CD4-positive, alpha-beta T cell (primary cell): ENCODE results near the gene MMP23B. TPM values are rescaled to one million over a fixed set of nuclear protein-coding genes. Genes with fewer than 3 reads are reported as not detected.
A peak's percentile ranks its signal among the peaks of the same experiment; 100 is the strongest.
"Not testable (repeated sequence)": the region's sequence is repeated elsewhere in the genome, so short reads cannot be mapped to it uniquely, and the experiment has no call there.

Experiments
- ATAC-seq: fragments of 200-7000 bp; cut with Tn5 transposase; one replicate; pipeline ENCODE4 v1.10.0; 2022; ENCODE audit warnings: mild to moderate bottlenecking; ENCODE audit not compliant: poor library complexity
- CTCF ChIA-PET: fragments of 350-600 bp; sonication (Branson Sonifier 250); formaldehyde crosslinking; loops from one replicate; lab custom pipeline; 2021; ENCODE audit warnings: antibody characterized with exemption, inconsistent platforms; lab: Charles Lee
- POLR2A ChIA-PET: fragments of 350-600 bp; sonication (Branson Sonifier 250); formaldehyde crosslinking; loops from one replicate; lab custom pipeline; 2021; ENCODE audit warnings: antibody characterized with exemption, inconsistent platforms; lab: Charles Lee
- DNase-seq, 14 experiments: peaks; one replicate each; pipeline ENCODE4 v3.0.0-alpha.2; 2013 to 2020; ENCODE audit warnings: mixed read lengths in 2 of 14
- H3K27ac ChIP-seq, 2 donors: one replicate each; pipeline versions ENCODE4 v1.5.1 to v1.7.0; 2013; ENCODE audit warnings: low read length in 2 of 2, low read depth in 1 of 2, mild to moderate bottlenecking in 1 of 2
- H3K27me3 ChIP-seq, 2 experiments: 1 replicate in 1 of 2; 2 replicates in 1 of 2; pipeline versions ENCODE4 v1.6.1 to v1.7.0; 2013; ENCODE audit warnings: low read length in 2 of 2, control low read depth in 1 of 2, mild to moderate bottlenecking in 1 of 2, moderate library complexity in 1 of 2; ENCODE audit not compliant: insufficient read depth in 2 of 2, control insufficient read depth in 1 of 2
- H3K36me3 ChIP-seq: one replicate; pipeline ENCODE4 v1.6.1; 2013; ENCODE audit warnings: low read length, control low read depth; ENCODE audit not compliant: insufficient read depth
- H3K4me1 ChIP-seq: one replicate; pipeline ENCODE4 v1.6.1; 2013; ENCODE audit warnings: low read length, control low read depth; ENCODE audit not compliant: insufficient read depth
- H3K4me3 ChIP-seq: one replicate; pipeline ENCODE4 v1.5.1; 2013; ENCODE audit warnings: mild to moderate bottlenecking, low read length, moderate library complexity
- H3K9me3 ChIP-seq, 2 experiments: 1 replicate in 1 of 2; 2 replicates in 1 of 2; pipeline versions ENCODE4 v1.6.1 to v1.7.0; 2013; ENCODE audit warnings: low read length in 2 of 2, mild to moderate bottlenecking in 2 of 2, control low read depth in 1 of 2, moderate library complexity in 1 of 2; ENCODE audit not compliant: control insufficient read depth in 1 of 2, insufficient read depth in 1 of 2
- H3K27ac Mint-ChIP-seq: one replicate; pipeline ENCODE4 v1.8.0; 2020; ENCODE audit warnings: mixed read lengths
- H3K27me3 Mint-ChIP-seq: one replicate; pipeline ENCODE4 v1.8.0; 2021; ENCODE audit warnings: mixed read lengths
- H3K36me3 Mint-ChIP-seq: one replicate; pipeline ENCODE4 v1.8.0; 2021; ENCODE audit warnings: low read depth, mixed read lengths
- H3K4me1 Mint-ChIP-seq: one replicate; pipeline ENCODE4 v1.8.0; 2021; ENCODE audit warnings: low read depth, mixed read lengths
- H3K4me3 Mint-ChIP-seq: one replicate; pipeline ENCODE4 v1.8.0; 2020; ENCODE audit warnings: mild to moderate bottlenecking, mixed read lengths
- H3K9me3 Mint-ChIP-seq: one replicate; pipeline ENCODE4 v1.8.0; 2020; ENCODE audit warnings: mixed read lengths
- intact Hi-C, 2 experiments: fragments of 100-400 bp; cut with DNase I in 1 of 2; cut with micrococcal nuclease in 1 of 2; formaldehyde crosslinking; loops; one replicate each; pipeline versions ENCODE4 v1.15.1 to v1.9.0; 2023 to 2025; cut with DNase I, micrococcal nuclease
- total RNA-seq, 174 experiments: library from RNA in 2 of 174; stranded (reverse) in 2 of 174; gene quantifications; one replicate each; pipeline ENCODE4 v1.2.3 and lab custom pipeline; 2021 to 2026

Gene MMP23B
- total RNA-seq, 2 experiments from 2014 or later: 3.0 to 3.7 TPM

- H3K27me3 Mint-ChIP-seq, CTCF ChIA-PET, H3K9me3 ChIP-seq, H3K9me3 Mint-ChIP-seq, H3K27me3 ChIP-seq, H3K4me1 Mint-ChIP-seq: not testable (repeated sequence)
- intact Hi-C loops: loop anchor here in 1 of 2 experiments (1.0 to 10.0 kb wide), 3 partner anchors 28 to 84 kb away; partner anchors contain the start of genes MIB2 and SSU72
- H3K27ac Mint-ChIP-seq: peak within 1 kb of the TSS; percentile 100
- POLR2A ChIA-PET: interaction anchor here (0.6 to 0.9 kb wide), 5 partner anchors 30 to 68 kb away, joined by 3 to 7 read pairs (median 4); partner anchors contain the start of genes CDK11A and MIB2
- peak within 1 kb of the TSS; percentile 74 to 98 for H3K27ac ChIP-seq
- ATAC-seq (peak; percentile 96), DNase-seq (peak; percentile 88 to 100 (median 98))
- H3K36me3 Mint-ChIP-seq: peaks cover 29% of the 10 kb centered on the region
- peak within 1 kb of the TSS; percentile 100 for H3K4me3 Mint-ChIP-seq
- peak within 1 kb of the TSS; percentile 59 for H3K4me3 ChIP-seq
- peaks cover 17% of the 10 kb centered on the region for H3K4me1 ChIP-seq
- H3K36me3 ChIP-seq: peaks cover 24% of the 10 kb centered on the region
Observed at GRCh38 chr1:1658583-1659549, 26.9 kb downstream of the MMP23B start, which contains the start of gene CDK11B. Gene CDK11B, minus strand, starts transcription at chr1:1659004. Its CDS starts 1,519 bp downstream, at chr1:1657485.

GRCh38 chr1:1662392-1662791 is 30.4 kb downstream of the MMP23B start:
- H3K36me3 Mint-ChIP-seq: peaks cover 15% of the 10 kb centered on the region
- intact Hi-C loops, H3K9me3 Mint-ChIP-seq, POLR2A ChIA-PET, H3K4me3 Mint-ChIP-seq, H3K27me3 Mint-ChIP-seq, DNase-seq, H3K4me3 ChIP-seq, H3K9me3 ChIP-seq, H3K4me1 Mint-ChIP-seq, ATAC-seq, CTCF ChIA-PET, H3K27me3 ChIP-seq: not testable (repeated sequence)
- peaks cover 17% of the 10 kb centered on the region for H3K4me1 ChIP-seq
- H3K36me3 ChIP-seq: peaks cover 19% of the 10 kb centered on the region
- H3K27ac ChIP-seq: peak overlapping the region in 1 of 2 donors; percentile 49
- H3K27ac Mint-ChIP-seq: peak overlapping the region; percentile 49

- intact Hi-C loops, H3K4me1 Mint-ChIP-seq: not testable (repeated sequence)
Observed at GRCh38 chr1:1662830-1663560, 31.0 kb downstream of the MMP23B start.

GRCh38 chr1:1664318-1664717 is 32.3 kb downstream of the MMP23B start:
- H3K9me3 Mint-ChIP-seq, intact Hi-C loops, H3K4me1 Mint-ChIP-seq, H3K27me3 ChIP-seq, H3K9me3 ChIP-seq, H3K4me3 Mint-ChIP-seq, H3K27ac ChIP-seq, DNase-seq, CTCF ChIA-PET, H3K27me3 Mint-ChIP-seq, H3K27ac Mint-ChIP-seq, H3K4me3 ChIP-seq, POLR2A ChIA-PET, ATAC-seq: not testable (repeated sequence)
- H3K36me3 Mint-ChIP-seq: peaks cover 11% of the 10 kb centered on the region
- Histone ChIP-seq H3K4me1 (peaks cover 13% of the 10 kb centered on the region), H3K36me3 (peaks cover 31% of the 10 kb centered on the region)

More at GRCh38 chr1:1662830-1663560, 31.0 kb downstream of the MMP23B start:
- H3K4me3 Mint-ChIP-seq, POLR2A ChIA-PET, H3K4me3 ChIP-seq, H3K9me3 ChIP-seq, H3K9me3 Mint-ChIP-seq, CTCF ChIA-PET, H3K27me3 ChIP-seq, H3K27me3 Mint-ChIP-seq, ATAC-seq, DNase-seq: not testable (repeated sequence)
- H3K36me3 Mint-ChIP-seq: peaks cover 18% of the 10 kb centered on the region
- peaks cover 13% of the 10 kb centered on the region for H3K4me1 ChIP-seq
- peak overlapping the region in 1 of 2 donors; percentile 49 for H3K27ac ChIP-seq
- peak overlapping the region; percentile 49 for H3K27ac Mint-ChIP-seq
- peaks cover 22% of the 10 kb centered on the region for H3K36me3 ChIP-seq
